ACC112 (cell line): ENCODE results near the gene CHD9.
A peak's percentile ranks its signal among the peaks of the same experiment; 100 is the strongest.

Experiments
- H2AFZ ChIP-seq: fragments of 200-600 bp; sonication (generic); one replicate; pipeline ENCODE4 v1.6.0; 2017; ENCODE audit warnings: antibody characterized with exemption, low read length; ENCODE audit not compliant: unreplicated experiment
- H3K27ac ChIP-seq: fragments of 200-600 bp; sonication (generic); 2 replicates; pipeline ENCODE4 v1.5.1; 2014; ENCODE audit warnings: low read depth, mild to moderate bottlenecking, antibody characterized with exemption, low read length, moderate library complexity
- H3K27me3 ChIP-seq: fragments of 200-600 bp; sonication (generic); 2 replicates; pipeline ENCODE4 v1.6.1; 2014; ENCODE audit warnings: mild to moderate bottlenecking, antibody characterized with exemption, low read length, moderate library complexity, mixed read lengths; ENCODE audit not compliant: insufficient read depth
- H3K36me3 ChIP-seq: fragments of 200-600 bp; sonication (generic); 2 replicates; pipeline ENCODE4 v1.6.1; 2016; ENCODE audit warnings: mild to moderate bottlenecking, antibody characterized with exemption, low read length, moderate library complexity, mixed read lengths; ENCODE audit not compliant: insufficient read depth
- H3K4me1 ChIP-seq: fragments of 200-600 bp; sonication (generic); one replicate; pipeline ENCODE4 v1.6.1; 2016; ENCODE audit warnings: low read length, mixed read lengths; ENCODE audit not compliant: insufficient read depth, unreplicated experiment, control insufficient read depth
- H3K4me3 ChIP-seq: fragments of 200-600 bp; sonication (generic); 2 replicates; pipeline ENCODE4 v1.5.1; 2014; ENCODE audit warnings: mild to moderate bottlenecking, low read depth, low read length
- H3K79me2 ChIP-seq: fragments of 200-600 bp; sonication (generic); one replicate; pipeline ENCODE4 v1.6.0; 2016; ENCODE audit warnings: low read length; ENCODE audit not compliant: control insufficient read depth, unreplicated experiment, insufficient read depth

Gene CHD9

DNA sequence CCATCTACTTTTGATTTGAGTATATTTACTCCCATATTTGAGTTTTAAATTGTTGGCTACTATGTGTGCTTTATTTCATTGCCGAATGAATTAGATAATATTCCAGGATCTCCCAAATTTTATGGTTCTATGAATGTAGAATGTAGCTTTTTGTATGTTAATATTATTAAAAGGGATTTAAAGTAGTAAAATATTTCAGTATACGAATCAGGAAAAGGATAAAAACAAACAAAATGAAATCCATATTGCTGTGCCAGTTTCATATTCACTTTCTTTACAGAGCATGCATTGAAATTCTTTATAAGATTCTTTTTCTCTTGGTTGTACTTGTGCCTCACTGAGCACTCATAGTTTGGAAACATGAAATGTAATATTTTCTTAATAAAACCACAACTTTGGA lies 155.1 kb downstream of the CHD9 start:
- Histone ChIP-seq H3K27me3 (no peaks in the 10 kb centered on the region), H3K4me3 (peak overlapping the region; percentile 91), H2AFZ (no peak overlapping the region), H3K36me3 (no peaks in the 10 kb centered on the region), H3K27ac (peak overlapping the region; percentile 84), H3K79me2 (peaks cover 66% of the 10 kb centered on the region), H3K4me1 (peaks cover 32% of the 10 kb centered on the region)

DNA sequence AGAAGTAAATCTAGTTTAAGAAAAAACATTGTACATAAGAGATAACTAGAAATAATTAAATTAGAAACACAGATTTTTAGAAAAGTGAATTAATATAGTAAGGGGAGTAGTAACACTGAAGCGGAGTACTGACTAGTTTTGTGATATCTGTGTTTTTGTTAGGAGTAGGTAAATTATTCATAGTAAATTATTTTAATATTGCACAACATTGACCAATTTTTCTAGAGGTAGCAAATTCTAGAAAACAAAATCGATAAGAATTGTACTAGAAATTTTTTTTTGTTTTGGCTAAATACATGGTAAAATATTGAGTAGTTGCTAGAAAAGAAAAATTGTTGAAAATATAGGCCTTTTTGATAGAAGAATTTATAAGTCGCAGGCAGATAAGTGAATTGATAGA lies 156.5 kb downstream of the CHD9 start:
- Histone ChIP-seq H3K27ac (no peak overlapping the region), H3K36me3 (no peaks in the 10 kb centered on the region), H2AFZ (no peak overlapping the region), H3K27me3 (no peaks in the 10 kb centered on the region), H3K4me1 (peaks cover 32% of the 10 kb centered on the region), H3K79me2 (peaks cover 78% of the 10 kb centered on the region), H3K4me3 (peak overlapping the region; percentile 91)

DNA sequence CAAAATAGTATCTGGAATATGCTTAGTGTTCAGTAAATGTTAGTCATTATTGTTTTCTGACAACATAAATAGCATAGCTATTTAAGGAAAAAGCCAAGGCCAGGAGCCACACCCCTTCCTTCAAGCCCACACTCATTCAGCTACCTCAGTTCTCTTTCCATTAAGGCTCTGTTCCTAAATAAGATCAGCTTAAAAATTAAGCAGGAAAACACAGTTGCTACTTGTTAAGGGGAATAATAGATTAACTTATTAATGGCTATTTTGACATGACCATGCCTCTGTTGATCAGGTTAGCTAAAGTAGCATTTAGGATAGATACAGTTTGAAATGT lies 158.1 kb downstream of the CHD9 start:
- Histone ChIP-seq H3K4me3 (peak overlapping the region; percentile 17; the same call in 1 of the 2 replicates), H3K4me1 (peaks cover 27% of the 10 kb centered on the region), H3K27me3 (no peaks in the 10 kb centered on the region), H3K27ac (no peak overlapping the region; the same call in 1 of the 2 replicates), H3K36me3 (no peaks in the 10 kb centered on the region), H2AFZ (no peak overlapping the region), H3K79me2 (peaks cover 86% of the 10 kb centered on the region)

GRCh38 chr16:53213542-53213941 lies 158.8 kb downstream of the CHD9 start:
- Histone ChIP-seq H3K36me3 (no peaks in the 10 kb centered on the region), H2AFZ (no peak overlapping the region), H3K79me2 (peaks cover 85% of the 10 kb centered on the region), H3K4me3 (no peak overlapping the region), H3K27me3 (no peaks in the 10 kb centered on the region), H3K4me1 (peaks cover 28% of the 10 kb centered on the region), H3K27ac (no peak overlapping the region)

DNA sequence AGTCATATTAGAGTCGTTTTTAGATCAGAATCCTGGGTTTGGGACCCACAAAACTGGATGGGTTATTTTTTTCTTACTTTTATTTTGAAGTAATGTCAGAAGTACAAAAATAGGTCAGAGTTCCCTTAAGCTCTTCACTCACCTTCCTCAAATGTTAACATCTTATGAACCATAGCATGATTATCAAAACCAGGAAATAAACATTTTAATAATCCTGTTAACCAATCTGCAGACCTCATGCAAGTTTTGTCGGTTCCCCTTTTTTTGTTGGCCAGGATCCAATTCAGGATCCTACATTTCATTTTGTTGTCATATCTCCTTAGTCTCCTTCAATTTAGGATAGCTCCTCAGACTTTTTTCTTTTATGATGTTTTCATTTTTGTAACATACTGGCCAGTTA lies 162.0 kb downstream of the CHD9 start:
- H3K4me1 ChIP-seq: peaks cover 46% of the 10 kb centered on the region

GRCh38 chr16:53219371-53219770 lies 164.6 kb downstream of the CHD9 start:
- Histone ChIP-seq H3K4me3 (peak overlapping the region; percentile 36), H3K79me2 (peaks cover 77% of the 10 kb centered on the region), H3K27ac (peak overlapping the region; percentile 96), H2AFZ (no peak overlapping the region), H3K27me3 (no peaks in the 10 kb centered on the region), H3K36me3 (peaks cover 15% of the 10 kb centered on the region), H3K4me1 (peaks cover 37% of the 10 kb centered on the region)

More for the DNA sequence above, 162.0 kb downstream of the CHD9 start:
- H3K79me2 ChIP-seq: peaks cover 84% of the 10 kb centered on the region
- no peaks in the 10 kb centered on the region for H3K27me3 ChIP-seq
- H3K36me3 ChIP-seq: no peaks in the 10 kb centered on the region
- no peak overlapping the region for H2AFZ ChIP-seq
- no peak overlapping the region for H3K27ac ChIP-seq
- no peak overlapping the region for H3K4me3 ChIP-seq

DNA sequence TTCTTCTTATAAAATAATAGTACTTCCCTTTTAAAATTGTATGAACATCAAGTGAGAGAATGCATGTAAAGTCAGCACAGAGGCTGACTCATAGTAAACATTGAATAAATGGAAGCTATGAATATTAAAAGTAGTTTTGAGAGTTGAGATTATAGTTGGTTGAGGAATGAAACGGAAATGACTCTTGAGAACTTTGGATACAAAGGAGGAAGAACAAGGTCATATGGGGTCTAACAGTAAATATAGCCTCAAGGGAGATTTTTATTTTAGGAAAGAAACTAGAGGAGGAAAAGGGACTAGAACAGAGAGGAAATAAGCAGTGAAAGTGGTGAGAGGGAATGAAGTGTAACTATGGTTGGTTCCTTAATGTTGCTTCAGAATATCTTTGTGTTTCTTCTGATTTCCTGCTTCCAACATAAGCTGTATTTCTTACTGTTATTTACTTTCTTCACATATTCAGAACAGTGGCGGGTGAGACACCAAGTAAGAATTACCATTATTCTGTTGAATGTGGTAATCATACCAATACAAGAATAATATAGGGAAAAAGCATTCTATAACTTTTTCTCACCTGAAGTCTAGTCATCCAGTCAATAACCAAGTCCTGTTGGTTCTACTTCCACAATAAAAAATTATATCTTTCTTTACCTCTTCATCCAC lies 165.1 kb downstream of the CHD9 start:
- Histone ChIP-seq H2AFZ (no peak overlapping the region), H3K4me1 (peaks cover 43% of the 10 kb centered on the region), H3K79me2 (peaks cover 75% of the 10 kb centered on the region), H3K27ac (peak overlapping the region; percentile 96), H3K4me3 (peak overlapping the region; percentile 36), H3K27me3 (no peaks in the 10 kb centered on the region), H3K36me3 (peaks cover 21% of the 10 kb centered on the region)

GRCh38 chr16:53220585-53220984 lies 165.8 kb downstream of the CHD9 start:
- H3K27ac ChIP-seq: peak overlapping the region; percentile 96
- no peaks in the 10 kb centered on the region for H3K27me3 ChIP-seq
- peak overlapping the region; percentile 36 for H3K4me3 ChIP-seq
- H2AFZ ChIP-seq: no peak overlapping the region
- H3K79me2 ChIP-seq: peaks cover 69% of the 10 kb centered on the region
- peaks cover 24% of the 10 kb centered on the region for H3K36me3 ChIP-seq
- H3K4me1 ChIP-seq: peaks cover 46% of the 10 kb centered on the region

- H3K4me1 ChIP-seq: peaks cover 26% of the 10 kb centered on the region
- no peak overlapping the region for H2AFZ ChIP-seq
- no peak overlapping the region for H3K4me3 ChIP-seq
- H3K36me3 ChIP-seq: peaks cover 54% of the 10 kb centered on the region
- H3K79me2 ChIP-seq: peaks cover 31% of the 10 kb centered on the region
- peak overlapping the region; percentile 66 for H3K27ac ChIP-seq
- H3K27me3 ChIP-seq: no peaks in the 10 kb centered on the region
Measured at GRCh38 chr16:53224951-53225533, 170.3 kb downstream of the CHD9 start.

- Histone ChIP-seq H2AFZ (no peak overlapping the region), H3K79me2 (no peaks in the 10 kb centered on the region), H3K27me3 (no peaks in the 10 kb centered on the region), H3K27ac (no peak overlapping the region), H3K4me3 (no peak overlapping the region), H3K4me1 (peaks cover 14% of the 10 kb centered on the region), H3K36me3 (peaks cover 70% of the 10 kb centered on the region)
Measured at GRCh38 chr16:53232826-53233529, 178.2 kb downstream of the CHD9 start.

DNA sequence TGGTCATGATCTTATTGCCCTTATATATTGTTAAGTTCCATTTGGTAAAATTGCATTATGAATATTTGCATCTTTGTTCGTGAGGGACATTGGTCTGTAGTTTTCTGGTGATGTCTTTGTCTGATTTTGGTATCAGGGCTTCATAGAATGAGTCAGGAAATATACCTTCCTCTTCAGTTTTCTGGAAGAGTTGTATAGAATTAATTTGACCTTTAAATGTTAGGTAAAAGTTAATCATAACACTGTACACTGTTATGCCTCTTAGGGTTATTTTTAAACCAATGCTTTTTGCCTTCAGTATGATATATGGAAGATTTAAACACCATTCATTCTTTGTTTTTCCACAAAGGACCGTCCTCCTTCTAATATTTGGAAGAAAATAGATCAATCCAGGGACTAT lies 180.0 kb downstream of the CHD9 start:
- peaks cover 14% of the 10 kb centered on the region for H3K4me1 ChIP-seq
- H3K4me3 ChIP-seq: no peak overlapping the region
- no peaks in the 10 kb centered on the region for H3K79me2 ChIP-seq
- no peaks in the 10 kb centered on the region for H3K27me3 ChIP-seq
- no peak overlapping the region for H2AFZ ChIP-seq
- peaks cover 65% of the 10 kb centered on the region for H3K36me3 ChIP-seq
- H3K27ac ChIP-seq: no peak overlapping the region
